ENCODE measurements around the gene GRIA4.

GRIA4 gene

DNA sequence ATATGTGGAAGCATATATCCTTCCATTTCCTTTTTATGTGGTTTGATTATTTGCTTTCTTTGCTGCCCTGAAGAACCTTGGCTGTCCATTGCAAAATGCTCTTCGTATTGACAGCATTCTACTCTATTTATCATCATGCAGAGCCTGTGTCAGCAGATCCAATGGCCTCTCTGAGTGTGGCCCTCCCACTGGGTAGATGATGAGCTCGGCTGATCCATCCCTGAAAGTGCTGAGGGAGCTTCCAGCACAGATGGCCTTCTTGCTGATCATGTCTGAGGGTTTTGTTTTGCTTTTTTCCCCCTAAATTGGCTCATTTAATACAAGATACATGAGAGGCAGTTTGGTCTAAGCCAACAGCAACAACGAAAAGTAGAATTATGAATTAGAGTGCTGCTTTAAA is 181.0 kb downstream of the GRIA4 start:
- DNase-seq = no peak

DNA sequence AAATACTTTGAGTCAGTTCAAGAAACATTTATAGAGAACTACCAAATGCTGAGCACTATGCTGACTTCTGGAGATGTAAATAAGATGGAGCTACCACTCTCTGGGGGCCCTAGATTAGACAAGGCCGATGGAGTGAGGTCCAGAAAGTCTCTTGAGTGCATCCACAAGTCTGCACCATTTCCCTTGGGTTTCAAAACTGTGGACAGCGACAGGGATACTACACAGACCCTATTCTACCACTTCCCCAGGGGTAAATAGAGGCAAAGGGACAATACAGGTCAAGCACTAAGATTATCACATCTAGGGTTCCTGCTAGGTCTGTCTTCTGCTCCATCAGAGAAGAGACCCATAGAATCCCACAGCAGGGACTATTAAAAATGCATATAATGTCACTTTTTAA is 183.2 kb downstream of the GRIA4 start:
- no peak for DNase-seq

DNA sequence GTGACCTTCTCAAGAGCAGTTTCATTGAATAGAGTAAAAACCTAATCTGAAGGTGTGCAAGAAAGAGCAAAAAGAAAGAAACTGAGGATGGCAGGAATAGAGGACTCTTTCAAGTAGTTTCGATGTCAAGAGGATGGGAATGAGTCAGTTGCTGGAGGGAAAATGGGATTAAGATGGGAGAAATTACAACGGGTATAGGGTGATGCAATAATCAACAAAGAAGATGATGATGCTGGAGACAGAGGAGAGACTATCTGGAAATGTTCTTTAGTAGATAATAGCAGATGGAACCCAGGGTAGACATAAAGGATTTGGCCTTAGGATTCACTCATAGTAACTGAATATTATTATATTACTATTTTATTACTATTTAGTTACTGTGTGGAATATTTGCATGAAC is 189.4 kb downstream of the GRIA4 start:
- DNase-seq = no peak

DNA sequence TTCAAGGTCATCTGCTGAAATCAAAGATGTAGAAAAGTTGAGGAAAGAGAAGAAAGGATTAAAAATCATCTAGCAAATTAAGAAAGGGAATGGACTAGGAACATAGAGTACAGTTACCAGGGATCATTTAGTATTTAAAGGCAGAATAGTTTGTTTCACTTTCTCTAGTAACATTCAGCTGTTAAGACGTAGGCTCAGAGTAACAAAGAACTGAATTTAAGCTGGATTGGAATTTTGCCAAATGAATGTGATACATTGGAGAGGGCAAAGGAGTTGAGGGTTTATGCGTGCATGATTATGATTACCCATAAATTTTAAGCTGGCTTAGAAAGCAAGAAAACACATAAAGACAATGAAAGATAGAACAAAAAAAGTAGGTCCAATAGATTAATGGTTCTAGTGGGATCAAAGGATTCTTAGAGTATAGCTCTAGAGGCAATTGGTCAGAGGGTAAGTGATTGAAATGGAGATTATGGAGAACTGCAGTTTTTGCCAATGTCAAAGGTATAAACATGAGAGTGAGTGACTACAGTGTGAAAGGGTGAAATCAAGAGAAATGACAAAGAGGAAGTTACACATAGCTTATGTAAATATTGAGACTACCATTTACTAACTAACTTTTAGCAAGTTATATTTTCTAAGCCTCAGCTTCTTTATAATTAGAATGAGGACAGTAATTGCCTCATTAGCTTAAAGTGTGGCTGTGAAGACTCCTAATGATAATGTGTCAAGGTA is 190.0 kb downstream of the GRIA4 start:
- DNase-seq = no peak

DNA sequence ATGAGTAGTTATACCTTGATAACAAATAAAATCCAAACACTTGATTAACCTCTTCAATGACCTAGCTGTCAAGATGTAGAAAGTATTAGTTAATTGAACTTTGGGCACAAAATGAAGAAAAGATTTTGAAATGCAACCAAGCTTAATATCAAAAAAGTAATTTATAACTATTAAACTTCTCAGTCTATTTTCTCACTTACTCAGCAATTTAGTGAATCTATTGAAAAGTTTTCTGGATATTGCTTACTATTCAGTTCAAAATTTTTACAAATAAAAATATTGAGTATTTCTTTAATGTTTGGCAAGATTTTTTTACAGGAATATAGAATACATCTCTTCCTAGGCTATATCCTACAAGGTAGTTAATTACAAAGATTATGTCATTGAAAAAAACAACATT is 192.5 kb downstream of the GRIA4 start:
- DNase-seq = no peak

DNA sequence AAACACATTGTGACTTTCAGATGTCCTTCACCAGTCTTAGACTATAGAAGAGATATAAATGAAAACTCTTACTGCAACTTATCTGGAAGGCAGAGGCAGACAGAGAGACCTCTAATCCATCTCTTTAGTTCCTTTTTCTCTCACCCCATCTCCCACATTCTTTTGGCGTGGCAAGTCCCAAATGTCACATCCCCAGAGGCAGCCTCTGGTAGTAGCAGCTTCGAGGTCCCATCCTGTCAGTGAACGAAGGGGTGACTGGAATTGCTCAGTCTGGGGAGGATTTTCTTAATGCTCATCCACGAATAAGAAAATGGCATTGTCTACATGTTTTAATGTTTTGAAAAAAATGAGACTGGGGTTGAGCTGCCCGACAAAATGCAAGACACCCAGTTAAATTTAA is 201.4 kb downstream of the GRIA4 start:
- DNase-seq = no peak

DNA sequence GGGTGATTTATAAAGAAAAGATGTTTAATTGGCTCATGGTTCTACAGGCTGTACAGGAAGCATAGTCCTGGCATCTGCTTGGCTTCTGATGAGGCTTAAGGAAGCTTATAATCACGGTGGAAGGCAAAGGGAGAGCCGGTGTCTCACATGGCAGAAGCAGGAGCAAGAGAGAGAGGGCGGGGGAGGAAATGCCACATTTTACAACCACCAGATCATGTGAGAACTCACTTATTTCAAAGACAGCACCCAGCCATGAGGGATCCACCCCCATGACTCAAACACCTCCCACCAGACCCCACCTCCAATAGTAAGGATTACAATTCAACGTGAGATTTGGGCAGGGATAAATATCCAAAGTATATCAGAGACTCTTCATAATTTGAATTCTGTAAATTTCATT is 211.5 kb downstream of the GRIA4 start:
- DNase-seq = no peak

DNA sequence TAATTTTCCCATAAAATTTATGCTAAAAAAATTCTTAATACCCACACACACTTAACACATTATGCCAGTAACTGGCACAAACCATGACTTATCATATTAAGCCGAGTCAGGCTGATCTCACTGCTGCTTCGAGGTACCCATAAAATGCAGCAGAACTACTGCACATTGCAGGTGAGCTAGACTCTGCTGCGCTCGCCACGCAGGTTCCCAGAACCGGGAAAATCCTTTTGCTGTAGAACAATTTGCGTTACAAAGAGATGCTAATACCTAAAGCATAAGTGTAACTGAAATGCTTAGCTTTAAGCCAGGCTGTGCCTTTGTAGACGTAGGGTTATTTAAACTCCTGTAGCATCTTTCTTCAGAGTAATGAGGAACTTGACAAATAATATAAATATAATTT is 211.9 kb downstream of the GRIA4 start:
- DNase-seq = no peak

DNA sequence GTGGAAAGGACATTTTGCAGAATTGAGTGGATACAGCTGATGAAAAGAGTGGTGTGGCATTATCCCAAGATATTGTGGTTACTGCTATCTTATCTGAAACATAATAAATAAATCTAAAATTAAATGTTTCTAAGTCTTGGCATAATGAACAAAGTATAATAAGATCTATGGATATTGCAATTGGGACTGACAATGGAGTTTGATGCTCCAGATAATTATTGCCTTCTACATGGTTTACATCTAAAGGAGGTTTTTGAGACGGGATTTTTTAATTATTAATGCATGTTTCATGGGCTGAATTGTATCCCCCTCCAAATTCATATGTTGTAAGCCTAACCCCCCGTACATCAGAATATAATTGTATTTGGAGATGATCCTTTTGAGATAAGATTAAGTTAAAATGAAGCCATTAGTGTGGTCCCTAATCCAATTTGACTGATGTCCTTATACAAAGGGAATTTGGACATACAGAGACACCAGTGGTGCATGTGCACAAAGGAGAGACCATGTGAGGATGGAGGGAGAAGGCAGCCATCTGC is 213.7 kb downstream of the GRIA4 start:
- no peak for DNase-seq

DNA sequence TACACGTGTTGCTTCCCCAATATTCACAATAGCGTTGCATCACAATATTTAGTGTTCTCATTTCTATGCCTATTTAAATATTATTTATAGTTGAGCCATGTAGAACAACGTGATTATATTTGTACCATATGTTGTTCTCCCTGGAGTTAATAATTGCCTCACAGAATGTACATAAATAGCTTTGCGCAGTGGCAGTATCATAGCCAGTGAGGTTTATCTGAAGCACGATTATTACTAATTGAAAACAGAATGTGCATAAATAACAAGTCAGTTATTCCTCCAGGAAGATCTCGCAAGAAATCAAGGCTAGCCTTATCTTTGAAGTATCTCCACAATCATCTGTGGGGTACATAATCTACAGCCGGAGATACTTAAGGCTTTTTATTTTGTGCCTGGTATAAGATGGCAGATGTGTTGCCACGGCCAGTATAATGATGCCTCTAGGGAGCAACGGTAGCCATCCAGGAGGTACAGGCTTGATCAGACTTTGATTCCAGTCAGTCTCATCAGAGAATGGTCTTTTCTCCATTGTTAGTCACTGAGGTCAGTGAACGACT is 214.7 kb downstream of the GRIA4 start:
- DNase-seq = no peak

DNA sequence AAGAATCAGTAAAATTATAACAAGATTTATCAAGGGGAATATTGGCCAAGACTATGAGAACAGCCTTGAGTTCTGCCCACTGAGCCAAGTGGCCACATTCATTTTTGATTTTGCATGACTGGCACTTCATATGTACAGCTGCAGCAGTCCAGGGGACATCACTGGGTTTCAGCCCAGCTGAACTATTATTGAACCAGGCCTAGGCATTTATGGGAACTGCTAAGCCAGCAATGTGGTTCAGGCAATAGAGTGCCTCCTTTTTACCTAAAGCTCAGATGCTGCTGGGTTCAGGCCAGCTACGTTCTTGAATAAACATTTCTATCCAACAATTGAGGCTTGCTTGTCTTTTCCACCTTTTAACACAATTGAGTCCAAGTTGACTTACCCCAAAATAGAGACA is 215.3 kb downstream of the GRIA4 start:
- no peak for DNase-seq

DNA sequence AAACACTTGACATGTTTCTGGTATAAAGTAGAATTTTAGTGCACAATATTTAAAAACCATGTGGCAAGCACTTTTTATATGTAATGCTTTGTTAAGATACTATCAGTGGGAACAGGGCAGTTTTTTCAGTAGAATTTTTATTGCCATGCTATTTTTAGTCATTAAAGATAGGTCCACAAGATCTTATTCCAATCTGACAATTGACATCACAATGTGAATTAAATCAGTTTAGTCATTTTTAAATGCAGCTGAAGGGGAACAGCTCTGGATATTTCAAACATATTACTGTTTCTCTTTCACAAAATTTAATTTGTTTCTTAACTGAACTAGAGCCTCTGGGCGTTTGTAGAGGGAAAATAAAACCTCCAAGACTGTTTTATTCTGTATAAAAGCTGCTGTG is 218.0 kb downstream of the GRIA4 start:
- no peak for DNase-seq

DNA sequence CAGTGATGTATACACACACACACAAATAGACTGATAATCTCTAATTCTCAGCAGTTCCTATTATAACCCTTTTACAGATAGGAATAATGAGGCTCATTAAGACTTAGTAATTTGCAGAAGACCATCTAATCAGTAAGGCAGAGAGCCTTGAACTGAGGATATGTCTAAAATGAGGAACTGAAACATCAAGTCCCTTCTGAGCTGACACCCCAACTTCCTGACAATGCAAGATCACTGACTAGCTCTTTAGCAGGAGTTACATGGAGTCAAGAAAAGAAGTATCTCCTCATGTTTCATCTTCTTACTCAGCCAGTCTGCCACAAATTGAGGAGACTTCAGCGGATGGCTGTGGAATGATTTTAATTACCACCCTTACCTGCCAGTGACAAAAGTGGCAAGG is 219.2 kb downstream of the GRIA4 start:
- no peak for DNase-seq

DNA sequence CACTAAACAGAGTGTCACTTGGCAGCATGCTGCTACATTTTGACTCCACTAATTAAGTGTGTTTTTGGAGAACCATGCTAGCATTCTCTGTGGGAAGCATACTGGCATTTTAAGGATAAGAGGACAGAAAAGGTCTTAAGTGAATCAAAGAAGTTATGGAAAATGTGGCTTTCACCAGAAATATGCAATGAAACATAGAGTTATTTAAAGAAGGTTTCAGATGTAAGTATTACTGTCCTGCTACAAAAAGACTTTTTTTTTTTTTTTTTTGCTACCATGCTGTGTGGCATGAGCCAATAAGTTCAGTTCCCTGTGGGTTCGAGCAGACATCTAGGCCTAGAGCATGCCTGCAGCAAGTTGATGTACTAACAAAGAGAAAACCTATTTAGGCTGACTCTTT is 224.6 kb downstream of the GRIA4 start:
- DNase-seq = no peak

DNA sequence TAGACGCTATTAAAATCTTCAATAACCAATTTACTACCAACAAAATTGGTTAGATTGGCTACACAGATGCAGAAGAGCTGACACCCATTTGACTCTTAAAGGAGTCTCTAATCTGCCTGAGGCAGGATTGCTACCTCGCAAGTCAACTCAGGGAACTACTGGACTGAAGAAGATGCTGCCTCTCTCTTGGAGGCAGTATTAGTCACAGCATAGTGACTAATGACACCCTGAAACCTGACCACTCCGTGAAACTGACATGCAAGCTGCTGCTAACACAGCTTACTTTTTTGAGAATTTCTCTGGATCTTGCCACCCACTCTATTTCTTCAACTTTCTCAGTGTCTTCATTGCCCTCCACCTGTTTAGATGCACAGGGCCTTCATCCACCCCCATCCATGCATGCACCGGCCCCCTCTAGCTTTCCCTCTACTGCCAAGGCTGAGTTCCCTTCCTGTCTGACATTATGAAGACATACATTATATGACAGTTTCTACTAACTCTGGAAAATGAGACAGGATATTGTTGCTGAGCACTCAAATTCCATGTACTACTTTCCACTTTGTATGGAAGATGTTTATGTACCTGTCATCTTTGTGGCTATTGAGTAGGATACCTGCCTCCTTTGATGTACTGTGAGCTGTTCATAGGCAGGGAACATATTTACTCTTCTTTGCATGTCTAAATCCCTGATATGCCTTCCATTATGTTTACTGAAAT is 229.0 kb downstream of the GRIA4 start:
- no peak for DNase-seq

DNA sequence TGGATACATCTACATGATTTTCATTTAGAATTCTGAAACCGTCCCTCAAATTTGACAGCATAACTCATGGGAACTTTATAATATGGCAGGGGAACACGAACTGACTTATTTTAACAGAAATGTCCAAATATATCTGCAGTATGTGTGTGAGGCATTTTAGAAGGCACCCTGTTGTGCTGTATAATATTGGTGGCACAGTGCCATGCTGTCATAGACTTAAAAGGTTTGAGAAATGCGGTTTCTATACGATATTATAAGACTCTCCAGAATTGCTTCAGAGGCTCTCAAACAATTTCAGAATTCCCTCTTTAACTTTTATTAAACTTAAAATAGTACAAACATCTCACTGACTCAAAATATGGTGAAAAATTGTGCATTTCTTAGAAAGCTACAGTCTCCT is 230.5 kb downstream of the GRIA4 start:
- no peak for DNase-seq

DNA sequence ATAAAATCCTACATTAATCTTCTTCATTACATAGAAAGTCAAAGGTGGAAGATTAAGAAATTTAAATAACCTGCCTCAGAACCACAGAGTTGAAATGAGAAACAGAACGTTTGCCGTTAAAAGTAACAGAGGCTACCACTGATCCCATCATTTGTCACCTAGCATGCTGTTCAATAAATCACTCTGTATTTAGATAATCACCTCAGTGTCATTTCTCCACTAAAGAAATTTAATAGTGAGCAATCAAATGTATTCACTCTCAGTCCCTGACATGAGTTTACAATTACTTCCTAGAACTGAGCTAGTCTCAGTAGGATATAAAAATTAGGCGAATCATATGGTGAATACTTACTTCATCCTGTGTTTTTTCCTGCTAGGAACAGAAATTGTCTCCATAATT is 242.5 kb downstream of the GRIA4 start:
- DNase-seq = no peak

DNA sequence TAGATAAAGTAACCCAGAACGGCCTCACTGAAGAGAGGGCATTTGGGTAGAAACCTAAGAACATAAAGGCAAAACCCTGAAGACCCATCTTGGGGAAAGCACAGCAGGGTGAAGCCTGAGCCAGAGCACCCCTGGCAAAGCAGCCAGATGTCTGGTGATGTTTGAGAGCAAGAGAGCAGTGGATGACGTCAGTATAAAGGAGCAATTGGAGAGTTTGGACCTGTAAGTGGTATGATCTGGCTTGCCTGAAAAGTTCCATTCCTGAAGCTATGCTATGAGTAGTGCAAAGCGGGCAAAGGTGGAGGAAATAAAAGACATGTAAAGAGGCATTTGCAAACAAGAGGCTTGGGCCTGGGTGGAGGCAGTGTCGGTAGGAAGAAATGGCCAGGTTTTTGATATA is 244.4 kb downstream of the GRIA4 start:
- DNase-seq = no peak

DNA sequence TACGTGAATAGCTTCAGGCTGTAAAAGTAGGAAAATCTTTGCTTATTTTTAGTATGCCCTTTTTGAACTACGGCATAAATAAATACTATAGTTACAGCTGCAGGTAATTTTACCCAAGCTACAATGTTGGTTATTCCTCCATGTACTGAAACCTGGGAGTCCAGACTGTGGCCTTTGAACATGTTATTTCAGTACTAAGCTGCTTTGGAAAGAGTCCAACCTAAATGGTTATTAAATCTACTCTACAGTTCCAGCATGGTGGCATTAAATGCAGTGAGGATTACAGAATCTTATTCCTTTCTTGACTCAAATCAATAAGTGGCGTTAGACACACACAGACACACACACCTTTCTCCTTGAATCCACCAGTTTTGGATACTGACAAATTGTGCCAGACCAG is 247.1 kb downstream of the GRIA4 start:
- DNase-seq = no peak

DNA sequence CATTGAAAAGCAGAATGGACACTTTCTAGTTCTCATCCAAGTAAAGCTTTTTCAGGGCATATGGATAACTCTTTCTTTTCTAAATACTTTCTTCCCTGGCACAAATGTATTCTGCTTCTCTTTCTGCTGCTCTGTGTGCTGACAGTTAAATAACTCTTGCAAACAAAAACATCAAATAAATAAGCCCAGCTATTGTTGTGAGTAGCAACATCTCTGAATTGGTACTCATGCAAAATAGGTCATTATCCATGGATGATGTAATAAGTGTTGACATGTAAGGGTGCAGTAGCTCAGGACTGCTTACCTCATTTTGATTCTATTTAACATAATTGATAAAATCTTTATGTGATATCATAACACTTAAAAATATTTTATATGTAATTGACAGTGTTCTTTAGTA is 247.9 kb downstream of the GRIA4 start:
- no peak for DNase-seq

DNA sequence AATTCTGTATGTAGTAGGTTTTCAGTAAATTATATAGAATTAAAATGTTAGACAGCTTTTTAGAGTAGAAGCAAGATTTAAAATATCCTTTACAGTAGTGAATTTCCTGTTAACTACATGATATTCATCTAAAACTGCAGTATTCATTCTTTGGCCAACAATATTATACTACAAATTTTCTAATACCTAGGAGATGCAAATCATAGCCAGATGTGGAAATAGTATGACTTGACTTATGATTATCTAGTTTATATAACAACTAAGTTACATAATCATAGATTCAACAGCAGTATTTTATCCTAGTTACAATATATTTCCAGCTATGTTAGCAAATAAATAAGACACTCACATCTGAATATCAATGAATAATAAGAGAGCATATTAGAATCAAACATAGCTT is 249.0 kb downstream of the GRIA4 start:
- DNase-seq = no peak

DNA sequence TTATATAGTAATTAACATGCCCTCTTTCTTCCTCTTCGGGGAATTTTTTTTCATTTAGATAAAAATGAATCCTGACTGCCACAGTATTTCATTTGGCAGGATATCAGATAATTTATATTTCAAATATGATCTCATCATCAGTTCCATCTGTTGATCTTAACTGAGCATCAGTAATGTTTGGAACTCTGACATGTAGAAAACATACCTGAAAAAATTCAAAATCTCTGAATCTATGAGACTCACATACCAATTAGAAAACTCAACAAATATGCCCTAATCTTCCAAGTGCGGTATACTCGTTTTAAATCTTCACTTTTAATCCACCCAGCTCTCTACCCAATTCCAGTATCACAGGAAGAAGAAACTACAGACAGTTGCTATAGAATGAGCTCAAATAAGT is 250.2 kb downstream of the GRIA4 start:
- no peak for DNase-seq

DNA sequence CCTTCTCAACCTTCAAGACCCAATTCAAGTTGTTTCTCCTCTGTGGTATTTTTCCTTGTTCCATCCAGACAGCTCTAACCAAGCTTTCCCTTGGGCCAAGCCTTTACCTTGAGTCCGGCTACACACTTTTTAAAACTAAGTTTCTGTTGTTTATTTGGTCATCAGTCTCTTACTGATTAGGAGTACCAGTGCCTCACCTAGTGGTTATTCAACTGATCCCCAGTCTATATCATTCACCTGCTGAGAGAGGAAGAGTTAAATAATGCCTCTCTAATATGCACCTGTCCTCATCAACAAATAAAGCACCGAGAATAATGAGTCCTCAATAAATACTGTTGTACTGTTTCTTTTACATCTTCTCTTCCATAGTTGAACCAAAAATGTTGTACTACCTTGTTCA is 251.4 kb downstream of the GRIA4 start:
- no peak for DNase-seq

DNA sequence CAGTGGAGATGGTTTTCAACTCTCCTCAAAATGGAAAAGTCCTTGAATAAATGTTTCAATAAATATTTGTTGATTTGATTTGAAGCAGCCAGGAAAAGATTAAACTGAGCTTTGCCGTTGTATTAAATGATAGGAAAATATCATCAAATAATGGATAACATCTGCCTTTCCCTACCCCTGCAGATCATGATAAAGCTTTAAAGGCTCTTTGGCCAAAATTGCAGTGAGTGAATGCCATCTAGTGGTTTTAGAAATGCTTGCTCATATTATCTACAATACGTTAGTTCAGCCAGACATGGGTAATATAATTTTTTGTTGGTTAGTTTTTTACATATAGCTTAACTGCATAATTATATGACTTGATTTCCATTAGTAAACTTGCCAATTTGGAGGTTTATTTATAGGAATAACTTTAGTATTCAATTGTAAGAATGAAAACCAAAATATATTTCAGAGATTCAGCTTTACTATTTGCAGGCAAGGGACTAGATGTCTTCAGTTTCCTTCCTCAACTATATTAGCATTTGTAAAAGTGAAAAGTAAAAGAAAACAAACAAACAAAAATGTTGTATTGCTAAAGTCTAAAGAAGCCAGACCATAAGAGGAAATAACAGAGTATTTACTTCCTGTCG is 253.0 kb downstream of the GRIA4 start:
- no peak for DNase-seq
